ENCODE results near the gene MYOF.

Gene MYOF

GRCh38 chr10:93482145-93482834 lies at the start of gene MYOF:
Gene MYOF (minus strand): TSS chr10:93482334. CDS start chr10:93482194, 140 bp downstream.
- in situ Hi-C loops (cut with MboI; ENCODE audit: low sequenced_read_pairs), result no loop called here

GRCh38 chr10:93518531-93518930 lies 36.4 kb upstream of the MYOF start:
- in situ Hi-C loops (cut with MboI; ENCODE audit: low sequenced_read_pairs), result loop anchor here (25.0 kb wide), 1 partner anchor 431 kb away; no protein-coding TSS in a partner anchor

GRCh38 chr10:93516006-93516380 lies 33.9 kb upstream of the MYOF start:
- in situ Hi-C loops (cut with MboI; ENCODE audit: low sequenced_read_pairs), result loop anchor here (25.0 kb wide), 1 partner anchor 429 kb away; no protein-coding TSS in a partner anchor

DNA sequence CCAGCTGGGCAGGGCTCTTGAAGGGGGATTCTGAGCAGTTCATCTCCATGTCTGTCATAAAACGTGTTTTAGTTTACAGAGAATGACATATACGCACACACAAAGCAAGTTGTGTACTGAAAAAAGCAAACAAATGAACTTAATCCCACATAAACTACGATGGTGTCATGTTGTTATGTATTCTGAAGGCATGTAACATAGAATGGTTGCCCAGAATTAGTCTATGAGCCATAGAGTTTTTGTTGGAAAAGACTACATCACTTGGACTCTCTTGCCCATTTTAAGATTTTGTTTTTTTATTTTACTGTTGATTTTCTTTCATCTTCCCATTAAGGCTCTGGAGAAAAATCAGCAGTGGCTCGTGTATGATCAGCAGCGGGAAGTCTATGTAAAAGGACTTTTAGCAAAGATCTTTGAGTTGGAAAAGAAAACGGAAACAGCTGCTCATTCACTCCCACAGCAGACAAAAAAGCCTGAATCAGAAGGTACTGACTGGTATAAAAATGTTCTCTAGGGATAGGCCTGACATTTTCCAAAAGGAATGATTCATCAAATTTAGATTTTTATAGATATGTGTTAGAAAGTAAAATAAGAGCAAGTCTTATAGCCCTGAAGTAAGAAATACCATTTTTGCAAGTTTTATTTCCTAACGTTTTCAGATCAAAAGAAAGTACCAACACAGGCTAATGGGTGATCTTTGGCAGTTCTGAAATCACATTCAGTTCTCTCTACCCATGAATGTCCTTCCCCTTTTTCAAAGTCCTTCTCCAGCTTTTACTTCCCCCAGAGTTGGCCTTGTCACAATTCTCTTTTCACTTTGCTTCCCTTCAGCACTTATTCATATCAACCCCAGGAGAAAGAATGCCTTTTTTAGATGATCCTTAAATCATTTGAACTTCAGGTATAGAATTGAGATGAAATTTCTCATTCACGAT lies 33.2 kb upstream of the MYOF start:
- in situ Hi-C loops (cut with MboI; ENCODE audit: low sequenced_read_pairs), result loop anchor here (25.0 kb wide), 1 partner anchor 428 kb away; no protein-coding TSS in a partner anchor

- in situ Hi-C loops (cut with MboI; ENCODE audit: low sequenced_read_pairs), result loop anchor here (25.0 kb wide), 1 partner anchor 427 kb away; no protein-coding TSS in a partner anchor
These were observed 32.4 kb upstream of the MYOF start for GRCh38 chr10:93514521-93514920.

GRCh38 chr10:93513091-93513490 lies 31.0 kb upstream of the MYOF start:
- in situ Hi-C loops (cut with MboI; ENCODE audit: low sequenced_read_pairs), result loop anchor here (25.0 kb wide), 1 partner anchor 426 kb away; no protein-coding TSS in a partner anchor

DNA sequence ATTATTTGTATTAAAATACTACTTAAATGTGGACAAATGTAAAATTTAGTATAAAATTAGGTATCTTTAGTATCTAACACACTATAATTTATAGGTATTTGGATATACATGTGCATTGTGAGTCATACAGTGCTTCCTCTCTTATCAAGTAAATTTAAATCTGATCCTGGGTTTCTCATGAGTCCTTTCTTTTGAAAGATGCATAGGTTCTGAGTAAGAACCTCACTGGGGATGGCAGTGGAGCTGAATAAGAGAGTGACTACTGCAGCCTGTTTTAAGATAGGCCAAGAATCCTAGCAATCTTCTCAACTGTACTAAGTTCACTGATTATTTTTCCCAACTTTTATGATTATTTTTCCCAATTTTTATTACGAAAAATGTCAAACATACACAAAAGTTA lies 30.4 kb upstream of the MYOF start:
- in situ Hi-C loops (cut with MboI; ENCODE audit: low sequenced_read_pairs), result loop anchor here (25.0 kb wide), 1 partner anchor 425 kb away; no protein-coding TSS in a partner anchor

GRCh38 chr10:93509816-93510215 lies 27.7 kb upstream of the MYOF start:
- in situ Hi-C loops (cut with MboI; ENCODE audit: low sequenced_read_pairs), result loop anchor here (25.0 kb wide), 1 partner anchor 423 kb away; no protein-coding TSS in a partner anchor

GRCh38 chr10:93505075-93505474 lies 22.9 kb upstream of the MYOF start:
- in situ Hi-C loops (cut with MboI; ENCODE audit: low sequenced_read_pairs), result loop anchor here (25.0 kb wide), 1 partner anchor 418 kb away; no protein-coding TSS in a partner anchor

DNA sequence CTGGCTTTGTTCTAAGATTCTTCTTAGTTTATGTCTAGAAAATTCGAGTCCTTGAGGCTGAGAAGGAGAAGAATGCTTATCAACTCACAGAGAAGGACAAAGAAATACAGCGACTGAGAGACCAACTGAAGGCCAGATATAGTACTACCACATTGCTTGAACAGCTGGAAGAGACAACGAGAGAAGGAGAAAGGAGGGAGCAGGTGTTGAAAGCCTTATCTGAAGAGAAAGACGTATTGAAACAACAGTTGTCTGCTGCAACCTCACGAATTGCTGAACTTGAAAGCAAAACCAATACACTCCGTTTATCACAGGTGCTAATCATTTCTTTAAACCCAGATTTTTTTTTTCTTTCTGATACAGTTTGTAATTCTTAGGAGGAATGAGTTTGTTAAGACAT lies 20.9 kb upstream of the MYOF start:
- in situ Hi-C loops (cut with MboI; ENCODE audit: low sequenced_read_pairs), result loop anchor here (25.0 kb wide), 1 partner anchor 416 kb away; no protein-coding TSS in a partner anchor

DNA sequence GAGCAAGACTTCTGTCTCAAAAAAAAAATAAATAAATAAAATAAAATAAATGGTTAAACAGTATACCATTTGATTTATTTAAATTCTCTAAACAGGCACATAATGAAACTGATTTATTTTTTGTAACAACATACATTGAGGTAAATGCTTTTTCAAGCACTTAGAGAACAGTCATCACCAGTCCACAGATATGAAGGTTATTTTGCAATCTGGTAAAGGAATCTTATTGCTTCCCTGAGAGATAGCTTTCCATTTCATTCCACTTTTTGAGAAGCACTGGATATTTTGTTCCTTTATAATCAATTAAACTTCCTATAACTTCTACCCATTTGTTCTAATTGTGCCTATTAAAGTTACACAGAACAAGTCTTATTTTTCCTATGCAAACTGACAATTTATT lies 19.5 kb upstream of the MYOF start:
- in situ Hi-C loops (cut with MboI; ENCODE audit: low sequenced_read_pairs), result loop anchor here (25.0 kb wide), 1 partner anchor 414 kb away; no protein-coding TSS in a partner anchor

DNA sequence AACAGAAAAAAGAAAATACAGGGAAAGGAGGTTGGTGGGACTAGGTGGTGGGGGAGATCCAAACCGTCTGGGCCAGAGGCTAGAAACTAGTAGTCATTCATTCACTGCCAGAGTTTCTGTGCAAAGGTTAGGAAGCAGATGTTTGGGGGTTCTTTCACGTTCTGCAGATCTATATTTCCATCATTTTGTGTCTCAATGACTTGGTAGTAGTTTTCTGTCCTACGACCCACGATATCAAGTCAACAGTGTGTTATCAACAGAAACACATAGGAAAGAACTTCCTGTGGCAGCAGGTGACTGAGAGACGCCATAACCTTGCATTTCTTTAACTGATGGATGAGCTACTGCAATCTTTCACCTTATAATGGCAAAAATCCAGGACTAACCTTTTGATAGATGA lies 16.0 kb upstream of the MYOF start:
- in situ Hi-C loops (cut with MboI; ENCODE audit: low sequenced_read_pairs), result no loop called here

DNA sequence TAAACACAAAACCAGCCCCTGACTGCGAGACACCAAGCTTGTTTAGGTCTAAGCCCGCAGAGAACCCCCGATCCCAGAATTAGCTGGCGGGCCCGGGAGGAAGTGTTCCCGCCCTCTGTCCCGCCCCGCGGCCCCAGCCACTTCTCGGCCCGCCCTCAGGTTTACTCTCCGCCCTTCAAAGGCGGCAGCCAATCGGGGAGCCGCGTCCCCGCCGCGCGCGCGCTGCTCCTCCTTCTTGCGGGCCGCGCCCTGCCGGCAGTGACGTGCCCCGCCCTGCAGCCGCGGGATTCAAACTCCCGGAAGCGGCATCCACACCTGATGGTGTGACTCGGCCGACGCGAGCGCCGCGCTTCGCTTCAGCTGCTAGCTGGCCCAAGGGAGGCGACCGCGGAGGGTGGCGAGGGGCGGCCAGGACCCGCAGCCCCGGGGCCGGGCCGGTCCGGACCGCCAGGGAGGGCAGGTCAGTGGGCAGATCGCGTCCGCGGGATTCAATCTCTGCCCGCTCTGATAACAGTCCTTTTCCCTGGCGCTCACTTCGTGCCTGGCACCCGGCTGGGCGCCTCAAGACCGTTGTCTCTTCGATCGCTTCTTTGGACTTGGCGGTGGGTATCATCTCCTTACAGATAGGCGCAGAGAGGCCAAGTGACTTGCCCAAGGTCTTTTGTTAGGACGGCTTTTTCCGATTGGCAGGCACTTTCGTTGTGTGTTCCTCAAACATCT lies 14.3 kb upstream of the MYOF start, which contains the start of gene CEP55:
TSS of gene CEP55 (plus strand) at position 291 of the 720 bp plus-strand sequence. CDS start 3,440 bp downstream, outside the sequence.
- in situ Hi-C loops (cut with MboI; ENCODE audit: low sequenced_read_pairs), result no loop called here

DNA sequence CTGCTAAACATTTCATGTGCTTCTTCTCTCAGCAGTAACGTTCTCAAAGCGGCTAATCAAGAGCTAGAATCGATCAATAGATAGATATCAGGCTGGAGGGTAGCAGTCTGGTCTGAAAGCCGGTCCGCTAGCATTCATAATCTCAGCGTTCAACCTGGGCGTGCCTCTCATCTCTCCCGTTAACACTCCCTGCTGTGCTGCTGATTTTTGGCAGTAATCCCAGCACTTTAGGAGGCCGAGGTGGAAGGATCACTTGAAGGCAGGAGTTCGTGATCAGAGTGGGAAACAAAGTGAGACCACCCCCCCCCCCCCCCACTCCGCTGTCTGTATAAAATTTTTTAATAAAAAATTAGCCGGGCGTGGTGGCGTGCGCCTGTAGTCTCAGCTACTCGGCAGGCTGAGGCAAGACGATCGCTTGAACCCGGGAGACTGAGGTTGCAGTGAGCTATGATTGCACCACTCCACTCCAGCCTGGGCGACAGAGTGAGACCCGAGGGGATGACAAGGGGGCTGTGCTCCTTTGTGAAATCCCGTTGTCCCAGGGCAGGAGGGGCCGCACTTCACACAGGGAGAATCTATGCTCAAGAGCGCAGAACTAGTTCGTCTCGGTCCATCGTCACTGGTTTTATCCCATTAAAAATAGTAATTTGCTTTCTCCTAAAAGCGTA lies 13.7 kb upstream of the MYOF start:
- in situ Hi-C loops (cut with MboI; ENCODE audit: low sequenced_read_pairs), result no loop called here

DNA sequence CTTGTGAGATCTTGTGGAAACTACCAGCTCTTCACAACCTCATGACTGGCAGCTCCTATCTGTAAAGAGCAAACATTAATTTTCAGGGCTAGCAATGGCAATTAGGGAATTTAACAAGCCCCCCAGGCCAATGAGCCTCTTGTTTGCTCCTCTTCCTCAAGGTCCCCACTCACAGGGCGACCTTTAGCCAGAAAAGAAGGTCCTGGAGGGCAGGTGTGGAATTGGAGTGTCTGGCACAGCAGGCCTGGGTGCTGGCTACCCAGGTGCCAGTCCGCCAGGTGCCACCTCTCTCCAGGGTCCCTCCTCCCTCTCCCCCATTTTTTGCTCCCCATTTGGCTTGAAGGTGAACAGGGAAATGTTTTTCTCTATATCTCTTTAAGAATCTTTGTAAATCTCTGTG lies 12.4 kb upstream of the MYOF start:
- in situ Hi-C loops (cut with MboI; ENCODE audit: low sequenced_read_pairs), result no loop called here

- in situ Hi-C loops (cut with MboI; ENCODE audit: low sequenced_read_pairs), result no loop called here
These were observed 11.0 kb upstream of the MYOF start for GRCh38 chr10:93493162-93493561.

GRCh38 chr10:93491602-93492121 lies 9.5 kb upstream of the MYOF start:
- in situ Hi-C loops (cut with MboI; ENCODE audit: low sequenced_read_pairs), result no loop called here

- in situ Hi-C loops (cut with MboI; ENCODE audit: low sequenced_read_pairs), result no loop called here
These were observed 6.9 kb upstream of the MYOF start for GRCh38 chr10:93488956-93489528.

- in situ Hi-C loops (cut with MboI; ENCODE audit: low sequenced_read_pairs), result no loop called here
These were observed 3.6 kb upstream of the MYOF start for GRCh38 chr10:93485690-93486089.
